BJ (cell line): ENCODE measurements around the gene OR8K5. TPM values are rescaled to one million over a fixed set of nuclear protein-coding genes. Genes with fewer than 3 reads are reported as not detected.
"Not testable (repeated sequence)": the region's sequence is repeated elsewhere in the genome, so short reads cannot be mapped to it uniquely, and the experiment has no call there.

Experiments used
- CTCF ChIA-PET: fragments of 350-600 bp; formaldehyde crosslinking; extraction: SDS; loops from one replicate; lab custom pipeline; 2021; ENCODE audit warnings: antibody characterized with exemption, inconsistent platforms; lab: Yijun Ruan, JAX
- POLR2A ChIA-PET: fragments of 300-600 bp; sonication (Branson Sonifier 250); formaldehyde crosslinking; extraction: SDS; loops from one replicate; lab custom pipeline; 2021; ENCODE audit warnings: antibody characterized with exemption; lab: Charles Lee
- DNase-seq: peaks from one replicate; pipeline ENCODE4 v3.0.0-alpha.2; 2011; ENCODE audit warnings: low read depth
- H3K27me3 ChIP-seq: 2 replicates; pipeline ENCODE4 v1.6.0; 2011; ENCODE audit warnings: low read length; ENCODE audit not compliant: control insufficient read depth, insufficient read depth
- H3K36me3 ChIP-seq: 2 replicates; pipeline ENCODE4 v1.5.1; 2011; ENCODE audit warnings: low read length; ENCODE audit not compliant: control insufficient read depth, insufficient read depth
- H3K4me3 ChIP-seq: 2 replicates; pipeline ENCODE4 v1.5.1; 2011; ENCODE audit warnings: low read depth, mild to moderate bottlenecking, control low read depth, low read length
- polyA plus RNA-seq: library from polyadenylated mRNA; depleted of rRNA; stranded (reverse); fragments of >200 nt; gene quantifications from 2 replicates; pipeline ENCODE4 v1.2.3, GENCODE V29; 2011; rRNA removed
- TF ChIP-seq, protein P1 (sequence below): IDR thresholded peaks from 2 replicates; pipeline ENCODE4 v1.5.1; 2011; ENCODE audit warnings: low read depth, mild to moderate bottlenecking, control low read depth, inconsistent platforms, low read length, moderate library complexity; ENCODE audit not compliant: insufficient read depth

Gene OR8K5
- polyA plus RNA-seq, 1 experiment: not detected

- ChIA-PET POLR2A (no interaction called here), CTCF (interaction anchor here (0.7 kb wide), 1 partner anchor 1082 kb away, joined by 3 read pairs; no protein-coding TSS in a partner anchor)
- H3K27me3 ChIP-seq: no peaks in the 10 kb centered on the region
- TF ChIP-seq, protein P1, sequence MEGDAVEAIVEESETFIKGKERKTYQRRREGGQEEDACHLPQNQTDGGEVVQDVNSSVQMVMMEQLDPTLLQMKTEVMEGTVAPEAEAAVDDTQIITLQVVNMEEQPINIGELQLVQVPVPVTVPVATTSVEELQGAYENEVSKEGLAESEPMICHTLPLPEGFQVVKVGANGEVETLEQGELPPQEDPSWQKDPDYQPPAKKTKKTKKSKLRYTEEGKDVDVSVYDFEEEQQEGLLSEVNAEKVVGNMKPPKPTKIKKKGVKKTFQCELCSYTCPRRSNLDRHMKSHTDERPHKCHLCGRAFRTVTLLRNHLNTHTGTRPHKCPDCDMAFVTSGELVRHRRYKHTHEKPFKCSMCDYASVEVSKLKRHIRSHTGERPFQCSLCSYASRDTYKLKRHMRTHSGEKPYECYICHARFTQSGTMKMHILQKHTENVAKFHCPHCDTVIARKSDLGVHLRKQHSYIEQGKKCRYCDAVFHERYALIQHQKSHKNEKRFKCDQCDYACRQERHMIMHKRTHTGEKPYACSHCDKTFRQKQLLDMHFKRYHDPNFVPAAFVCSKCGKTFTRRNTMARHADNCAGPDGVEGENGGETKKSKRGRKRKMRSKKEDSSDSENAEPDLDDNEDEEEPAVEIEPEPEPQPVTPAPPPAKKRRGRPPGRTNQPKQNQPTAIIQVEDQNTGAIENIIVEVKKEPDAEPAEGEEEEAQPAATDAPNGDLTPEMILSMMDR: no peak
- no peak for DNase-seq
- H3K36me3 ChIP-seq: no peaks in the 10 kb centered on the region
- H3K4me3 ChIP-seq: no peak overlapping the region
Measured at GRCh38 chr11:56151376-56151775, 8.7 kb downstream of the OR8K5 start.

DNA sequence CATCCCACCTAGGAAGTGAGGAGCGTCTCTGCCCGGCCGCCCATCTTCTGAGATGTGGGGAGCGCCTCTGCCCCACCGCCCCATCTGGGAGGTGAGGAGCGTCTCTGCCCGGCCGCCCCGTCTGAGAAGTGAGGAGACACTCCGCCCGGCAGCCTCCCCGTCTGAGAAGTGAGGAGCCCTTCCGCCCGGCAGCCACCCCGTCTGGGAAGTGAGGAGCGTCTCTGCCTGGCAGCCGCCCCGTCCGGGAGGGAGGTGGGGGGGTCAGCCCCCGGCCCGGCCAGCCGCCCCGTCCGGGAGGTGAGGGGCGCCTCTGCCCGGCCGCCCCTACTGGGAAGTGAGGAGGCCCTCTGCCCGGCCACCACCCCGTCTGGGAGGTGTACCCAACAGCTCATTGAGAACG, 16.4 kb downstream of the OR8K5 start:
- DNase-seq, H3K27me3 ChIP-seq, H3K4me3 ChIP-seq, H3K36me3 ChIP-seq, CTCF ChIA-PET, POLR2A ChIA-PET: not testable (repeated sequence)

DNA sequence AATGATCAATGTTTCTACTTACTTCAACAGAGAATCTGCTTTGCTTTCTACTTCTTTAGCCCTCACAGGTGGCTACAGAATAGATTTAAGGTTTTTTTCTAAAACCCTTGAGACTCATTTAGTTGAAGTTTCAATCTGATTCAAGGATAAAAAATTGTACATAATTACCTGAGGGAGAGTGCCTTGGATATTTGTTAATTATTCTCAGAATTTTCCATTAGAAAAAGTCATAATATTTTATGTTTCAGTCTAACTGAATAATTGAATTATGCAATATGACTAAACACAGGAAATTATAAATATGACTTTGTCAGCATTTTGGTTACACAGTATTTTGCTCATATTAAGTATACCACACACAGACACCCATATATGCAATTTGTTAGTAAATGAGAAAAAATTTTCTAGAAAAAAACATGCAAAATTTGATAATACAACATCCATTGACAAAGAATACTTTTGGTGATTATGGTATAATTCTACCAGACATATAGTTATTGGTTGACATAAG, 19.9 kb downstream of the OR8K5 start, which contains the start of gene OR8J3:
Gene OR8J3 (minus strand): TSS at position 51 of the 511 bp plus-strand sequence. CDS start 2,483 bp downstream, outside the sequence.
- TF ChIP-seq, protein P1: no peak
- Histone ChIP-seq H3K36me3 (no peaks in the 10 kb centered on the region), H3K4me3 (no peak within 1 kb of the TSS), H3K27me3 (no peaks in the 10 kb centered on the region)
- POLR2A ChIA-PET: no interaction called here
- CTCF ChIA-PET: no interaction called here
- DNase-seq: no peak

GRCh38 chr11:56122073-56122472, 38.0 kb downstream of the OR8K5 start, which contains the start of gene OR8H3:
Gene OR8H3 (plus strand): TSS chr11:56122373. CDS start chr11:56122373, 0 bp downstream.
- H3K36me3 ChIP-seq: no peaks in the 10 kb centered on the region
- no peak for DNase-seq
- no peaks in the 10 kb centered on the region for H3K27me3 ChIP-seq
- ChIA-PET CTCF (no interaction called here), POLR2A (no interaction called here)
- TF ChIP-seq, protein P1: no peak
- no peak within 1 kb of the TSS for H3K4me3 ChIP-seq

Other genes starting within 250 kb of the OR8K5 start
- not detected in 2 replicates for gene OR5W2, start 245.7 kb downstream of the OR8K5 start, polyA plus RNA-seq
- not detected in 2 replicates for gene OR5I1, start 223.9 kb downstream of the OR8K5 start, polyA plus RNA-seq
- gene OR10AG1, start 190.4 kb downstream of the OR8K5 start, polyA plus RNA-seq: not detected in 2 replicates
- gene OR5F1, start 165.7 kb downstream of the OR8K5 start, polyA plus RNA-seq: not detected in 2 replicates
- gene OR5AS1, start 132.7 kb downstream of the OR8K5 start, polyA plus RNA-seq: not detected in 2 replicates
- not detected in 2 replicates for gene OR8I2, start 67.0 kb downstream of the OR8K5 start, polyA plus RNA-seq
- gene OR8H2, start 56.6 kb downstream of the OR8K5 start, polyA plus RNA-seq: not detected in 2 replicates
- gene OR8H3, start 37.9 kb downstream of the OR8K5 start, polyA plus RNA-seq: not detected in 2 replicates
- not detected in 2 replicates for gene OR8J3, start 20.1 kb downstream of the OR8K5 start, polyA plus RNA-seq
- gene OR5J2, start 16.3 kb upstream of the OR8K5 start, polyA plus RNA-seq: not detected in 2 replicates
- not detected in 2 replicates for gene OR5T2, start 73.9 kb upstream of the OR8K5 start, polyA plus RNA-seq
- gene OR5T3, start 91.9 kb upstream of the OR8K5 start, polyA plus RNA-seq: not detected in 2 replicates
- not detected in 2 replicates for gene OR5T1, start 113.8 kb upstream of the OR8K5 start, polyA plus RNA-seq
- gene OR8H1, start 131.9 kb upstream of the OR8K5 start, polyA plus RNA-seq: not detected in 2 replicates
- not detected in 2 replicates for gene OR8K3, start 154.8 kb upstream of the OR8K5 start, polyA plus RNA-seq
- not detected in 2 replicates for gene OR8K1, start 185.7 kb upstream of the OR8K5 start, polyA plus RNA-seq
- gene OR8J1, start 194.0 kb upstream of the OR8K5 start, polyA plus RNA-seq: not detected in 2 replicates
- gene OR8U1, start 215.3 kb upstream of the OR8K5 start, polyA plus RNA-seq: not detected in 2 replicates